NCI-H226 (cell line): ENCODE data around the gene TWF2.

Experiments used
- DNase-seq: peaks from one replicate; pipeline ENCODE4 v3.0.0-alpha.2; 2015

The TWF2 gene

GRCh38 chr3:52237006-52237656 is 1.8 kb downstream of the TWF2 start:
- no peak for DNase-seq

GRCh38 chr3:52236424-52236886 is 2.5 kb downstream of the TWF2 start:
- DNase-seq = no peak

GRCh38 chr3:52234516-52235447 is 4.2 kb downstream of the TWF2 start:
- DNase-seq = no peak

GRCh38 chr3:52233968-52234367 is 5.0 kb downstream of the TWF2 start:
- DNase-seq = no peak

- no peak for DNase-seq
Measured at GRCh38 chr3:52233108-52233591, 5.8 kb downstream of the TWF2 start.

GRCh38 chr3:52232279-52233107 is 6.5 kb downstream of the TWF2 start:
- DNase-seq = no peak

GRCh38 chr3:52231502-52232278 is 7.3 kb downstream of the TWF2 start:
- DNase-seq = no peak

GRCh38 chr3:52230889-52231499 is 8.0 kb downstream of the TWF2 start:
- no peak for DNase-seq

GRCh38 chr3:52230461-52230860 is 8.5 kb downstream of the TWF2 start:
- no peak for DNase-seq

- no peak for DNase-seq
Measured at GRCh38 chr3:52229656-52230055, 9.3 kb downstream of the TWF2 start.

GRCh38 chr3:52228751-52229291 is 10.1 kb downstream of the TWF2 start:
- DNase-seq = no peak

GRCh38 chr3:52228266-52228665 is 10.7 kb downstream of the TWF2 start:
- no peak for DNase-seq

GRCh38 chr3:52227766-52228165 is 11.2 kb downstream of the TWF2 start:
- DNase-seq = no peak

GRCh38 chr3:52227117-52227516 is 11.8 kb downstream of the TWF2 start:
- DNase-seq = no peak

- no peak for DNase-seq
Measured at GRCh38 chr3:52226229-52226817, 12.6 kb downstream of the TWF2 start.

GRCh38 chr3:52225452-52226228 is 13.3 kb downstream of the TWF2 start, which contains the start of gene TLR9:
TLR9 (minus strand) TSS chr3:52225645; CDS start chr3:52225529, 116 bp downstream.
- no peak for DNase-seq

- no peak for DNase-seq
Measured at GRCh38 chr3:52223449-52224408, 15.2 kb downstream of the TWF2 start.

GRCh38 chr3:52222319-52223221 is 16.4 kb downstream of the TWF2 start:
- DNase-seq = no peak
